Karpas-422 (cell line): ENCODE results near the gene TOP3B. TPM values are rescaled to one million over a fixed set of nuclear protein-coding genes. Genes with fewer than 3 reads are reported as not detected.

Experiments
- DNase-seq: peaks from one replicate; pipeline ENCODE4 v3.0.0-alpha.2; 2015
- H2AFZ ChIP-seq: fragments of 200-600 bp; sonication (generic); 2 replicates; pipeline ENCODE4 v1.6.1; 2014; ENCODE audit warnings: antibody characterized with exemption, low read length, mixed read lengths
- H3K27ac ChIP-seq: fragments of 200-600 bp; sonication (generic); 2 replicates; pipeline ENCODE4 v1.5.1; 2014; ENCODE audit warnings: mild to moderate bottlenecking, low read length, moderate library complexity
- H3K27me3 ChIP-seq: fragments of 200-600 bp; sonication (generic); 2 replicates; pipeline ENCODE4 v1.6.1; 2014; ENCODE audit warnings: low read length, mixed read lengths
- H3K36me3 ChIP-seq: fragments of 200-600 bp; sonication (generic); 2 replicates; pipeline ENCODE4 v1.6.1; 2014; ENCODE audit warnings: low read length, mixed read lengths; ENCODE audit not compliant: insufficient read depth
- H3K4me1 ChIP-seq: fragments of 200-600 bp; sonication (generic); 2 replicates; pipeline ENCODE4 v1.6.1; 2014; ENCODE audit warnings: mild to moderate bottlenecking, low read length, mixed read lengths
- H3K4me2 ChIP-seq: fragments of 200-600 bp; sonication (generic); 2 replicates; pipeline ENCODE4 v1.6.1; 2014; ENCODE audit warnings: low read length, low read depth, mild to moderate bottlenecking; ENCODE audit not compliant: poor library complexity, severe bottlenecking
- H3K4me3 ChIP-seq: fragments of 200-600 bp; sonication (generic); 2 replicates; pipeline ENCODE4 v1.5.1; 2014; ENCODE audit warnings: mild to moderate bottlenecking, antibody characterized with exemption, low read length, mixed read lengths
- H3K79me2 ChIP-seq: fragments of 200-600 bp; sonication (generic); 2 replicates; pipeline ENCODE4 v1.6.1; 2014; ENCODE audit warnings: mild to moderate bottlenecking, low read length, mixed read lengths
- H3K9ac ChIP-seq: fragments of 200-600 bp; sonication (generic); 2 replicates; pipeline ENCODE4 v1.6.0; 2014; ENCODE audit warnings: low read length
- H3K9me2 ChIP-seq: fragments of 200-600 bp; sonication (generic), shearing (Covaris generic); replicated peaks from 2 replicates; pipeline ENCODE4 v1.6.0; 2014; ENCODE audit warnings: mild to moderate bottlenecking, low read length, moderate library complexity; ENCODE audit not compliant: insufficient read depth
- H3K9me3 ChIP-seq: fragments of 300-700, 200-600 bp; sonication (generic); 2 replicates; pipeline ENCODE4 v1.6.1; 2014; ENCODE audit warnings: low read length, mixed read lengths
- H4K20me1 ChIP-seq: fragments of 200-600 bp; sonication (generic); 2 replicates; pipeline ENCODE4 v1.6.1; 2014; ENCODE audit warnings: mild to moderate bottlenecking, antibody characterized with exemption, low read length, low read depth; ENCODE audit not compliant: insufficient read depth
- total RNA-seq: library from RNA; depleted of rRNA; stranded (reverse); fragments of >200 nt; shearing (Covaris generic); gene quantifications from 2 replicates; pipeline ENCODE4 v1.2.3, GENCODE V29; 2014; ENCODE audit warnings: low replicate concordance

Gene TOP3B
- total RNA-seq, 1 experiment from 2014 or later = 38.1 TPM

- Histone ChIP-seq H3K27ac (no peak overlapping the region), H2AFZ (no peak overlapping the region), H3K27me3 (no peaks in the 10 kb centered on the region), H3K36me3 (no peaks in the 10 kb centered on the region), H3K4me1 (no peaks in the 10 kb centered on the region), H3K9me2 (no peaks in the 10 kb centered on the region), H3K79me2 (no peaks in the 10 kb centered on the region), H3K9ac (no peak overlapping the region), H3K4me3 (no peak overlapping the region), H3K9me3 (no peaks in the 10 kb centered on the region), H3K4me2 (no peak overlapping the region), H4K20me1 (no peaks in the 10 kb centered on the region)
- no peak for DNase-seq
Observed at GRCh38 chr22:21994881-21995444, 12.4 kb upstream of the TOP3B start.

- H3K4me3 ChIP-seq = no peak overlapping the region
- no peaks in the 10 kb centered on the region for H3K27me3 ChIP-seq
- no peak overlapping the region for H3K9ac ChIP-seq
- DNase-seq = no peak
- no peaks in the 10 kb centered on the region for H3K79me2 ChIP-seq
- no peaks in the 10 kb centered on the region for H3K4me1 ChIP-seq
- no peaks in the 10 kb centered on the region for H3K36me3 ChIP-seq
- H4K20me1 ChIP-seq = no peaks in the 10 kb centered on the region
- H3K27ac ChIP-seq = no peak overlapping the region
- H3K4me2 ChIP-seq = no peak overlapping the region
- no peak overlapping the region for H2AFZ ChIP-seq
- H3K9me3 ChIP-seq = no peaks in the 10 kb centered on the region
- H3K9me2 ChIP-seq = no peaks in the 10 kb centered on the region
Observed at GRCh38 chr22:21992593-21993237, 10.1 kb upstream of the TOP3B start.

GRCh38 chr22:21991774-21992173 is 9.2 kb upstream of the TOP3B start:
- Histone ChIP-seq H3K79me2 (no peaks in the 10 kb centered on the region), H3K4me2 (no peak overlapping the region), H3K4me1 (no peaks in the 10 kb centered on the region), H3K4me3 (no peak overlapping the region), H3K9ac (no peak overlapping the region), H4K20me1 (no peaks in the 10 kb centered on the region), H3K36me3 (no peaks in the 10 kb centered on the region), H3K27ac (no peak overlapping the region), H2AFZ (no peak overlapping the region), H3K27me3 (no peaks in the 10 kb centered on the region), H3K9me3 (no peaks in the 10 kb centered on the region), H3K9me2 (no peaks in the 10 kb centered on the region)
- no peak for DNase-seq

GRCh38 chr22:21991304-21991596 is 8.7 kb upstream of the TOP3B start:
- H3K27me3 ChIP-seq = no peaks in the 10 kb centered on the region
- H2AFZ ChIP-seq = no peak overlapping the region
- no peak overlapping the region for H3K4me3 ChIP-seq
- no peaks in the 10 kb centered on the region for H3K9me2 ChIP-seq
- no peak overlapping the region for H3K4me2 ChIP-seq
- no peak overlapping the region for H3K27ac ChIP-seq
- no peaks in the 10 kb centered on the region for H3K79me2 ChIP-seq
- no peaks in the 10 kb centered on the region for H4K20me1 ChIP-seq
- H3K9ac ChIP-seq = no peak overlapping the region
- no peaks in the 10 kb centered on the region for H3K9me3 ChIP-seq
- no peaks in the 10 kb centered on the region for H3K36me3 ChIP-seq
- no peak for DNase-seq
- H3K4me1 ChIP-seq = no peaks in the 10 kb centered on the region

- Histone ChIP-seq H3K4me2 (no peak overlapping the region), H3K27me3 (no peaks in the 10 kb centered on the region), H3K4me1 (no peaks in the 10 kb centered on the region), H3K79me2 (no peaks in the 10 kb centered on the region), H3K9me2 (no peaks in the 10 kb centered on the region), H4K20me1 (no peaks in the 10 kb centered on the region), H3K9me3 (no peaks in the 10 kb centered on the region), H2AFZ (no peak overlapping the region), H3K36me3 (no peaks in the 10 kb centered on the region), H3K27ac (no peak overlapping the region), H3K4me3 (no peak overlapping the region), H3K9ac (no peak overlapping the region)
- DNase-seq = no peak
Observed at GRCh38 chr22:21990445-21991303, 8.1 kb upstream of the TOP3B start.

GRCh38 chr22:21989049-21989448 is 6.5 kb upstream of the TOP3B start:
- Histone ChIP-seq H4K20me1 (no peaks in the 10 kb centered on the region), H3K4me2 (no peak overlapping the region), H3K27ac (no peak overlapping the region), H3K79me2 (no peaks in the 10 kb centered on the region), H3K36me3 (no peaks in the 10 kb centered on the region), H3K9ac (no peak overlapping the region), H3K4me3 (no peak overlapping the region), H3K27me3 (no peaks in the 10 kb centered on the region), H3K9me2 (no peaks in the 10 kb centered on the region), H3K9me3 (no peaks in the 10 kb centered on the region), H2AFZ (no peak overlapping the region), H3K4me1 (no peaks in the 10 kb centered on the region)
- DNase-seq = no peak

- H3K27ac ChIP-seq = no peak overlapping the region
- H3K4me1 ChIP-seq = peaks cover 14% of the 10 kb centered on the region
- no peaks in the 10 kb centered on the region for H3K36me3 ChIP-seq
- no peaks in the 10 kb centered on the region for H3K9me2 ChIP-seq
- no peak overlapping the region for H3K4me2 ChIP-seq
- no peak overlapping the region for H3K4me3 ChIP-seq
- no peak overlapping the region for H3K9ac ChIP-seq
- DNase-seq = no peak
- H3K9me3 ChIP-seq = no peaks in the 10 kb centered on the region
- H4K20me1 ChIP-seq = peaks cover 5% of the 10 kb centered on the region; the same call in 1 of the 2 replicates
- H3K79me2 ChIP-seq = peaks cover 27% of the 10 kb centered on the region
- H2AFZ ChIP-seq = peak overlapping the region; percentile 40; the same call in 1 of the 2 replicates
- H3K27me3 ChIP-seq = no peaks in the 10 kb centered on the region
Observed at GRCh38 chr22:21985214-21985613, 2.6 kb upstream of the TOP3B start.

- Histone ChIP-seq H3K79me2 (peaks cover 31% of the 10 kb centered on the region), H3K27me3 (no peaks in the 10 kb centered on the region), H3K4me2 (no peak overlapping the region), H3K36me3 (no peaks in the 10 kb centered on the region), H3K9me2 (no peaks in the 10 kb centered on the region), H2AFZ (peak overlapping the region; percentile 40), H3K4me1 (peaks cover 14% of the 10 kb centered on the region), H3K9ac (no peak overlapping the region), H3K27ac (no peak overlapping the region), H4K20me1 (peaks cover 5% of the 10 kb centered on the region; the same call in 1 of the 2 replicates), H3K4me3 (no peak overlapping the region), H3K9me3 (no peaks in the 10 kb centered on the region)
- DNase-seq = peak; percentile 62
Observed at GRCh38 chr22:21984793-21985192, 2.2 kb upstream of the TOP3B start.
